ENCODE data around the gene GPATCH2. TPM values are rescaled to one million over a fixed set of nuclear protein-coding genes. Genes with fewer than 3 reads are reported as not detected.
"Not testable (repeated sequence)": the region's sequence is repeated elsewhere in the genome, so short reads cannot be mapped to it uniquely, and the experiment has no call there.

Gene GPATCH2
- total RNA-seq, 1 donor from 2014 or later = 10.6 TPM

DNA sequence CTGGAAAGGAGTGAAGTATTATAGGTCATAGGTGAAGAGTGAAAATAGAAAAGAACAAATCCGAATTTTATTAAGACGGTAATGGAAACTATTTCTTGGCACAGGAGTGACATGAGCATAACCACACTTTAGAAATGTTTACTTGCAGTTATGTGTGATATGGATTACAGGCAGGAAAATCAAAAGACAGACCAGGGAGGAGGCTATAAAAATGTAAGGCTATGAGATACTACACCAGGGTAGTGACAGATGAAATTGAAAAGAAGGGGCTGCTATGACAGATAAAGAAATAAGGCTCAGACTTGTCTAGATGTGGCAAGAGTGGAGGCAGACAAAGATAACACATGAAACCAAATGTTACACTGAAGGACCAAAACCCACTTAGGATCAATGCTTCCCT is 31.7 kb downstream of the GPATCH2 start:
- H3K36me3 ChIP-seq (ENCODE audit: control insufficient read depth, insufficient read depth, low read length) = no peaks in the 10 kb centered on the region
- DNase-seq (ENCODE audit: low read depth) = no peak
- TF ChIP-seq, protein P1, sequence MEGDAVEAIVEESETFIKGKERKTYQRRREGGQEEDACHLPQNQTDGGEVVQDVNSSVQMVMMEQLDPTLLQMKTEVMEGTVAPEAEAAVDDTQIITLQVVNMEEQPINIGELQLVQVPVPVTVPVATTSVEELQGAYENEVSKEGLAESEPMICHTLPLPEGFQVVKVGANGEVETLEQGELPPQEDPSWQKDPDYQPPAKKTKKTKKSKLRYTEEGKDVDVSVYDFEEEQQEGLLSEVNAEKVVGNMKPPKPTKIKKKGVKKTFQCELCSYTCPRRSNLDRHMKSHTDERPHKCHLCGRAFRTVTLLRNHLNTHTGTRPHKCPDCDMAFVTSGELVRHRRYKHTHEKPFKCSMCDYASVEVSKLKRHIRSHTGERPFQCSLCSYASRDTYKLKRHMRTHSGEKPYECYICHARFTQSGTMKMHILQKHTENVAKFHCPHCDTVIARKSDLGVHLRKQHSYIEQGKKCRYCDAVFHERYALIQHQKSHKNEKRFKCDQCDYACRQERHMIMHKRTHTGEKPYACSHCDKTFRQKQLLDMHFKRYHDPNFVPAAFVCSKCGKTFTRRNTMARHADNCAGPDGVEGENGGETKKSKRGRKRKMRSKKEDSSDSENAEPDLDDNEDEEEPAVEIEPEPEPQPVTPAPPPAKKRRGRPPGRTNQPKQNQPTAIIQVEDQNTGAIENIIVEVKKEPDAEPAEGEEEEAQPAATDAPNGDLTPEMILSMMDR (IDR thresholded peaks at IDR 0.05; ENCODE audit: insufficient read depth, low read length, poor library complexity, severe bottlenecking) = no peak
- no peak overlapping the region for H3K4me3 ChIP-seq (ENCODE audit: low read depth, low read length)
- H3K27me3 ChIP-seq (ENCODE audit: control insufficient read depth, insufficient read depth, low read length) = no peaks in the 10 kb centered on the region

DNA sequence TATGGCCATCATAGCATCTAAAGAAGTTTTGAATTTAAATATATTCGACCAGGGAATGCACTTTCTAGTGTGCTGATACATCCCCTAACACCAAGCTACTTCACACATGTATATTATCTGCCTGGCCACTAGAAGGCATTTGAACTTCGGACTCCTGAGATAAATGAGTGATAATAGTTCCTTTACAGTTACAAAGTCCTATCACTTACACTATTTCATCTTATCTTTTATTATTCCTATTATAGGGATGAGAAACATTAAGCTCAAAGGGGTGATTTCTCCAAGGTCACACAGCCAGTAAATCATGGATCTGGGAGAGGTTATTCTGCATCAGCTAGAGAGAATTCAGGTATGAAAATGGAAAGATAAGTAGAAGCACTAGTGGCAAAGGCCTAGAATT is 40.3 kb downstream of the GPATCH2 start:
- TF ChIP-seq, protein P1 (IDR thresholded peaks at IDR 0.05; ENCODE audit: insufficient read depth, low read length, poor library complexity, severe bottlenecking) = no peak

DNA sequence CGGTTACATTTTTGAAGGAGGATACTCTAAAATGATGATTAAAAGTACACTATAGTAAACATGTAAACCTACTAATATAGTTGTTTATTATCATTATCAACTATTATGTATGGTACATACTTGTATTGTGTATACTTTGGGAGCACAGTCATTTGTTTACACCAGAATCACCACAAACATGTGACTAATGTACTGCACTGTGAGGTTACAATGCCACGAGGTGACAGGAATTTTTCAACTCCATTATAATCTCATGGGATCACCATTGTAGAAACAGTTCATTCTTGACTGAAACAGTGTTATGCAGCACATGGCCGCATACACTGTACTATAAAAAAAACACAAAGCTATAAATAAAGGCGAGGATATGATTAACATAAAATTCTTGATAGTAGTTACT is 44.3 kb downstream of the GPATCH2 start:
- H3K4me3 ChIP-seq (ENCODE audit: low read depth, low read length) = no peak overlapping the region
- H3K36me3 ChIP-seq (ENCODE audit: control insufficient read depth, insufficient read depth, low read length) = no peaks in the 10 kb centered on the region
- TF ChIP-seq, protein P1 (IDR thresholded peaks at IDR 0.05; ENCODE audit: insufficient read depth, low read length, poor library complexity, severe bottlenecking) = no peak
- no peak for DNase-seq (ENCODE audit: low read depth)
- H3K27me3 ChIP-seq (ENCODE audit: control insufficient read depth, insufficient read depth, low read length) = no peaks in the 10 kb centered on the region

More for the DNA sequence above, 40.3 kb downstream of the GPATCH2 start:
- Histone ChIP-seq H3K4me3 (ENCODE audit: low read depth, low read length) (no peak overlapping the region), H3K36me3 (ENCODE audit: control insufficient read depth, insufficient read depth, low read length) (no peaks in the 10 kb centered on the region), H3K27me3 (ENCODE audit: control insufficient read depth, insufficient read depth, low read length) (no peaks in the 10 kb centered on the region)
- DNase-seq (ENCODE audit: low read depth) = no peak

DNA sequence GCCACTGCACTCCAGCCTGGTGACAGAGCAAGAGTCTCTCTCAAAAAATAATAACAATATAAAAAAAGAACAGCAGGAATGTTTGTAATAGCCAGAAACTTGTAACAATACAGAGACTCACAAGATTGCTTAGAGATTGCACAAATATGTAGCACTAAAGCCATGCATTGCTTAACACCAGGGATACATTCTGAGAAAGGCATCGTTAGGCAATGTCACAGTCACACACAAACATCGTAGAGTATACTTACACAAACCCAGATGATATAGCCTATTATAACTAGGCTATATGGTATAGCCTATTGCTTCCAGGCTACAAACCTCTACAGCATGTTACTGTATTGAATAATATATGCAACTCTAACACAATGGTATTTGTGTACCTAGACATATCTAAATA is 45.3 kb downstream of the GPATCH2 start:
- Histone ChIP-seq H3K27me3 (ENCODE audit: control insufficient read depth, insufficient read depth, low read length) (no peaks in the 10 kb centered on the region), H3K4me3 (ENCODE audit: low read depth, low read length) (no peak overlapping the region), H3K36me3 (ENCODE audit: control insufficient read depth, insufficient read depth, low read length) (no peaks in the 10 kb centered on the region)
- DNase-seq (ENCODE audit: low read depth) = no peak
- TF ChIP-seq, protein P1 (IDR thresholded peaks at IDR 0.05; ENCODE audit: insufficient read depth, low read length, poor library complexity, severe bottlenecking) = no peak

DNA sequence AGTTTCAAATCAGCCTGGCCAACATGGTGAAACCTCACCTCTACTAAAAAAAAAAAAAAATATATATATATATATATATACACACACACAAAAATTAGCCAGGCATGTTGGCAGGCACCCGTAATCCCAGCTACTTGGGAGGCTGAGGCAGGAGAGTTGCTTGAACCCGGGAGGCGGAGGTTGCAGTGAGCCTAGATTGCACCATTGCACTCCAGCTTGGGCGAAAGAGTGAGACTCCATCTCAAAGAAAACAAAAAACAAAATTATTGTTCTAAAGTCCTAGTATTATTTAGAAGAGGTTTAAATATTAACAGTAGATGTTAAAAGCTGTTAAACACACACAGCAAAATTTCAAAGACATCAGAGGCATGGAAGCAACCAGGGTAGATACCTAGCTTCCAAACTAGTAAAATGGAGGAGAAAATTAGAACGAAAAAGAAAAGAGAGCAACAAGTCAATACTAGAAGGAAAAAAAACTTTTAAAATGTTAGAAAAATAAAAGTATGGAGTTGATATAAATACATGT is 46.5 kb downstream of the GPATCH2 start:
- H3K36me3 ChIP-seq (ENCODE audit: control insufficient read depth, insufficient read depth, low read length); DNase-seq (ENCODE audit: low read depth); H3K27me3 ChIP-seq (ENCODE audit: control insufficient read depth, insufficient read depth, low read length); H3K4me3 ChIP-seq (ENCODE audit: low read depth, low read length): not testable (repeated sequence)

DNA sequence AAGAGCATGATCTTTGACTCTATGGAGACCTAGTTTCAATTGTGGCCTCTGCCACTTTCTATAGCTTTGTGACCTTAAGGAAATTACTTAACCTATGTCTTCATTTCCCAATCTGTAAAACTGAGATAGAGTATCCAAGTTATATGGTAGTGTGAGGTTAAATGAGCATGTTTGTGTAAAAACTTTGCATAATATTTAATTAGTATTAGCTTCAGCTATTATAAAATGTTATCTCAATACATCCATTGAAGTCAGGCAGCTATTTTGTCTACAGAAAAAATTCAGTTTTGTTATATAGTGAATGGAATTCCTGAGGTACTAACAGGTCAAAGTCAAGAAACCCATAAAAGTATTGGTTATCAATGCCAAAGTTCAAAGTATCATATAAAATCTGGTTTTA is 53.6 kb downstream of the GPATCH2 start:
- TF ChIP-seq, protein P1 (IDR thresholded peaks at IDR 0.05; ENCODE audit: insufficient read depth, low read length, poor library complexity, severe bottlenecking) = no peak
- H3K27me3 ChIP-seq (ENCODE audit: control insufficient read depth, insufficient read depth, low read length) = no peaks in the 10 kb centered on the region
- H3K4me3 ChIP-seq (ENCODE audit: low read depth, low read length) = no peak overlapping the region
- no peak for DNase-seq (ENCODE audit: low read depth)
- H3K36me3 ChIP-seq (ENCODE audit: control insufficient read depth, insufficient read depth, low read length) = no peaks in the 10 kb centered on the region

Measured in kidney epithelial cell (primary cell).